Type B pancreatic cell (in vitro differentiated cells): ENCODE measurements around the gene KCNQ5. TPM values are rescaled to one million over a fixed set of nuclear protein-coding genes. Genes with fewer than 3 reads are reported as not detected.

Experiments
- DNase-seq: peaks from one replicate; pipeline ENCODE4 v3.0.0; 2021; ENCODE audit warnings: mixed read lengths; ENCODE audit not compliant: unreplicated experiment; ENCODE audit errors: extremely low spot score
- H3K27ac Mint-ChIP-seq: 2 replicates; pipeline ENCODE4 v1.8.0; 2021; ENCODE audit warnings: mild to moderate bottlenecking, mixed read lengths
- H3K27me3 Mint-ChIP-seq: 2 replicates; pipeline ENCODE4 v1.8.0; 2021; ENCODE audit warnings: mixed read lengths
- H3K36me3 Mint-ChIP-seq: 2 replicates; pipeline ENCODE4 v1.8.0; 2021; ENCODE audit warnings: mixed read lengths
- H3K4me1 Mint-ChIP-seq: one replicate; pipeline ENCODE4 v1.8.0; 2021; ENCODE audit warnings: mixed read lengths; ENCODE audit not compliant: unreplicated experiment
- H3K4me3 Mint-ChIP-seq: 2 replicates; pipeline ENCODE4 v1.8.0; 2021; ENCODE audit warnings: mild to moderate bottlenecking, mixed read lengths
- H3K9me3 Mint-ChIP-seq: 2 replicates; pipeline ENCODE4 v1.8.0; 2021; ENCODE audit warnings: mixed read lengths
- total RNA-seq: library from RNA; stranded (reverse); gene quantifications from 2 replicates; pipeline ENCODE4 v1.2.1, GENCODE V29; 2021; ENCODE audit warnings: low replicate concordance
- TF ChIP-seq, protein P1 (sequence below): fragments of 200-600 bp; sonication (generic); conservative IDR thresholded peaks from 2 replicates; pipeline ENCODE4 v1.5.0; 2021; ENCODE audit warnings: antibody characterized with exemption, mild to moderate bottlenecking

KCNQ5 gene
- total RNA-seq, 1 donor from 2014 or later, result 1.7 TPM

- H3K4me1 Mint-ChIP-seq, result peaks cover 11% of the 10 kb centered on the region
- peak overlapping the region; percentile 66 for H3K27ac Mint-ChIP-seq
- H3K4me3 Mint-ChIP-seq, result peak overlapping the region; percentile 25
- H3K36me3 Mint-ChIP-seq, result no peaks in the 10 kb centered on the region
- DNase-seq, result no peak
- TF ChIP-seq, protein P1, sequence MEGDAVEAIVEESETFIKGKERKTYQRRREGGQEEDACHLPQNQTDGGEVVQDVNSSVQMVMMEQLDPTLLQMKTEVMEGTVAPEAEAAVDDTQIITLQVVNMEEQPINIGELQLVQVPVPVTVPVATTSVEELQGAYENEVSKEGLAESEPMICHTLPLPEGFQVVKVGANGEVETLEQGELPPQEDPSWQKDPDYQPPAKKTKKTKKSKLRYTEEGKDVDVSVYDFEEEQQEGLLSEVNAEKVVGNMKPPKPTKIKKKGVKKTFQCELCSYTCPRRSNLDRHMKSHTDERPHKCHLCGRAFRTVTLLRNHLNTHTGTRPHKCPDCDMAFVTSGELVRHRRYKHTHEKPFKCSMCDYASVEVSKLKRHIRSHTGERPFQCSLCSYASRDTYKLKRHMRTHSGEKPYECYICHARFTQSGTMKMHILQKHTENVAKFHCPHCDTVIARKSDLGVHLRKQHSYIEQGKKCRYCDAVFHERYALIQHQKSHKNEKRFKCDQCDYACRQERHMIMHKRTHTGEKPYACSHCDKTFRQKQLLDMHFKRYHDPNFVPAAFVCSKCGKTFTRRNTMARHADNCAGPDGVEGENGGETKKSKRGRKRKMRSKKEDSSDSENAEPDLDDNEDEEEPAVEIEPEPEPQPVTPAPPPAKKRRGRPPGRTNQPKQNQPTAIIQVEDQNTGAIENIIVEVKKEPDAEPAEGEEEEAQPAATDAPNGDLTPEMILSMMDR, result no peak
- peaks cover 9% of the 10 kb centered on the region for H3K9me3 Mint-ChIP-seq
- peaks cover 3% of the 10 kb centered on the region for H3K27me3 Mint-ChIP-seq
These were observed 331.2 kb downstream of the KCNQ5 start for GRCh38 chr6:72952808-72953630.

DNA sequence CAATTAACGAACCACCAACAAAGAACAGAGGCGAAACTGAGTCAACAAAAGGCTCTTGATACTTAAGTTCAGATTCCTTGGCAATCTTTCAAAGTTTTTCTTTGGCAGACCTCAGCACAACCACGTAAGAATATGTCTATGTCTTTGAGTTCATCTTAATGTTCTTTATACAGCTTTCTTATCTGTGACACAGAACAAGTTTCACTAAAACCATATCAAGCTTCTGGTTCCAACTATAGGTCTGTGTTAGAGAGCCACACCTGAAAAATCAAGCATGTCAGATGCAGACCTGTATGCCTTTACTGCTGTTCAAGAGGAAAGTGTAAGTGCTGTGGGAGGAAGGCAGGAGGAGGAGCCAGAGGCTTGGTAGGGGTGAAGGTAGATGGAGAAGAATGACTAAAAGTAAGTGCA, 332.1 kb downstream of the KCNQ5 start:
- peaks cover 11% of the 10 kb centered on the region for H3K4me1 Mint-ChIP-seq
- DNase-seq, result no peak
- no peak overlapping the region for H3K4me3 Mint-ChIP-seq
- H3K9me3 Mint-ChIP-seq, result peaks cover 9% of the 10 kb centered on the region
- H3K36me3 Mint-ChIP-seq, result no peaks in the 10 kb centered on the region
- H3K27ac Mint-ChIP-seq, result peak overlapping the region; percentile 65
- TF ChIP-seq, protein P1, result no peak
- H3K27me3 Mint-ChIP-seq, result peaks cover 3% of the 10 kb centered on the region

DNA sequence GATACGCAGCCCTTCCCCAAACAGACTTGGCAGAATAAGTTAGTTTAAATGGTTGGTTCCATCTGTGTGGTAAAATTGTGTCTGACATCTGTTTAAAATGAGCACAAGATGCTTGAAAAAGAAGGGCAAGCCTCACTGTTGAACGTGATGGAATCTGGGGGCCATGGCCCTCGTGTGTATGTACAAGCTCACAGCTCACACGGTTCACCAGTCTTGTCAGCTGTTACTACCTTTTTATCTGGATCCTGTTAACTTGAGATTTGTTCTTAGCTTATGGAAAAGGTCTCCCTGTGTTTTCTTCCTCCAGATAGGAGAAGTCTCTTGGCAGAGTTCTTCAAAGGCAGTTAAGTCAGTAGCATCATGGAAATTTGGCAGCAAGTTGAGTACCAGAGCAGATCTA, 332.9 kb downstream of the KCNQ5 start:
- Mint-ChIP-seq H3K4me3 (no peak overlapping the region), H3K36me3 (no peaks in the 10 kb centered on the region), H3K9me3 (peaks cover 9% of the 10 kb centered on the region), H3K27me3 (peaks cover 3% of the 10 kb centered on the region), H3K27ac (no peak overlapping the region), H3K4me1 (peaks cover 11% of the 10 kb centered on the region)
- TF ChIP-seq, protein P1, result no peak
- no peak for DNase-seq

GRCh38 chr6:72955666-72956065, 333.8 kb downstream of the KCNQ5 start:
- Mint-ChIP-seq H3K4me3 (no peak overlapping the region), H3K27ac (no peak overlapping the region), H3K27me3 (peaks cover 3% of the 10 kb centered on the region), H3K36me3 (no peaks in the 10 kb centered on the region), H3K9me3 (peaks cover 9% of the 10 kb centered on the region), H3K4me1 (peaks cover 11% of the 10 kb centered on the region)
- no peak for DNase-seq
- TF ChIP-seq, protein P1, result no peak

DNA sequence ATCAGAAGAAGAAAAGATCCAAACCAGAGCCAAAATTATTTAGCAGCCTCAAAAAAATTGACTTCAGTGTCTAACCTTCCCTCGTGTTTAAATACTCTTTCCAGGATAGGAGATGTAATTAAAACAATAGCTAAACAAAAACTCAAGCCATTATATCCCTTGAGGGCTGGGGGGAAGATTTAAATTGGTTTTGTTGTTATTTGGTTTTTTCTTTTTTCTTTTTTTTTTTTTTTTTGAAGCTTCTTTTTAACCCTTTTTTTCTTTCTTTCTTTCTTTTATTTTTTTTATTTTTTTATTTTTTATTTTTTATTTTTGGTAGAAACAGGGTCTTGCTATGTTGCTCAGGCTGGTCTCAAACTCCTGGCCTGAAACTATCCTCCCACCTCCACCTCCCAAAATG, 334.4 kb downstream of the KCNQ5 start:
- H3K9me3 Mint-ChIP-seq, result peaks cover 9% of the 10 kb centered on the region
- no peaks in the 10 kb centered on the region for H3K36me3 Mint-ChIP-seq
- peaks cover 3% of the 10 kb centered on the region for H3K27me3 Mint-ChIP-seq

More for the DNA sequence above, 334.4 kb downstream of the KCNQ5 start:
- H3K4me3 Mint-ChIP-seq, result no peak overlapping the region
- TF ChIP-seq, protein P1, result no peak
- H3K4me1 Mint-ChIP-seq, result peaks cover 11% of the 10 kb centered on the region
- no peak overlapping the region for H3K27ac Mint-ChIP-seq
- DNase-seq, result no peak
